Liver (tissue), 9 donors: ENCODE data around the gene INTS2. TPM values are rescaled to one million over a fixed set of nuclear protein-coding genes. Genes with fewer than 3 reads are reported as not detected.
A peak's percentile ranks its signal among the peaks of the same experiment; 100 is the strongest.

Experiments
- DNase-seq: peaks from one replicate; pipeline ENCODE4 v3.0.0-alpha.2; 2017; ENCODE audit warnings: low spot score
- H3K27ac ChIP-seq, 2 donors: one replicate each; pipeline ENCODE4 v1.7.0; 2013; ENCODE audit warnings: inconsistent platforms in 2 of 2, low read length in 2 of 2, control low read depth in 1 of 2, low read depth in 1 of 2, mild to moderate bottlenecking in 1 of 2
- H3K27me3 ChIP-seq, 4 donors: one replicate each; pipeline versions ENCODE4 v1.6.1 to v1.7.0; 2013; ENCODE audit warnings: low read length in 3 of 4, inconsistent platforms in 1 of 4, mild to moderate bottlenecking in 1 of 4, moderate library complexity in 1 of 4; ENCODE audit not compliant: control insufficient read depth in 4 of 4, insufficient read depth in 4 of 4
- H3K36me3 ChIP-seq, 4 donors: one replicate each; pipeline versions ENCODE4 v1.6.1 to v1.7.0; 2013; ENCODE audit warnings: low read length in 3 of 4, mild to moderate bottlenecking in 3 of 4, low read depth in 1 of 4, moderate library complexity in 1 of 4; ENCODE audit not compliant: control insufficient read depth in 4 of 4, insufficient read depth in 3 of 4
- H3K4me1 ChIP-seq, 4 donors: one replicate each; pipeline versions ENCODE4 v1.6.1 to v1.7.0; 2013; ENCODE audit warnings: low read length in 3 of 4, mild to moderate bottlenecking in 3 of 4, moderate library complexity in 1 of 4; ENCODE audit not compliant: control insufficient read depth in 4 of 4, insufficient read depth in 4 of 4
- H3K4me3 ChIP-seq, 3 donors: one replicate each; pipeline versions ENCODE4 v1.6.1 to v1.7.0; 2013; ENCODE audit warnings: low read length in 3 of 3, control low read depth in 1 of 3, low read depth in 1 of 3, mild to moderate bottlenecking in 1 of 3
- H3K9ac ChIP-seq, 2 donors: one replicate each; pipeline ENCODE4 v1.7.0; 2013; ENCODE audit warnings: low read length in 2 of 2, mild to moderate bottlenecking in 2 of 2, moderate library complexity in 2 of 2, control low read depth in 1 of 2, low read depth in 1 of 2
- H3K9me3 ChIP-seq, 4 donors: one replicate each; pipeline versions ENCODE4 v1.6.1 to v1.7.0; 2013; ENCODE audit warnings: low read length in 3 of 4; ENCODE audit not compliant: control insufficient read depth in 4 of 4
- EGR1 ChIP-seq, 2 donors: IDR thresholded peaks; 2 replicates each; pipeline ENCODE4 v1.6.1; 2016 to 2018; ENCODE audit warnings: antibody characterized with exemption in 2 of 2, low read depth in 2 of 2
- FOXA1 ChIP-seq: IDR thresholded peaks from 2 replicates; pipeline ENCODE4 v1.6.1; 2016; ENCODE audit warnings: antibody characterized with exemption
- FOXA2 ChIP-seq: IDR thresholded peaks from 2 replicates; pipeline ENCODE4 v1.6.1; 2016; ENCODE audit warnings: antibody characterized with exemption
- GABPA ChIP-seq, 2 donors: IDR thresholded peaks in 1 of 2; conservative IDR thresholded peaks in 1 of 2; 2 replicates each; pipeline ENCODE4 v1.6.1; 2016; ENCODE audit warnings: antibody characterized with exemption in 2 of 2, mild to moderate bottlenecking in 1 of 2, moderate library complexity in 1 of 2
- HNF4A ChIP-seq, 2 donors: conservative IDR thresholded peaks; 2 replicates each; pipeline ENCODE4 v1.6.1; 2016; ENCODE audit warnings: antibody characterized with exemption in 2 of 2, mild to moderate bottlenecking in 2 of 2
- HNF4G ChIP-seq: IDR thresholded peaks from 2 replicates; pipeline ENCODE4 v1.6.1; 2016; ENCODE audit warnings: antibody characterized with exemption
- JUND ChIP-seq, 2 donors: IDR thresholded peaks; 2 replicates each; pipeline ENCODE4 v1.6.1; 2016; ENCODE audit warnings: antibody characterized with exemption in 2 of 2
- NR2F2 ChIP-seq: IDR thresholded peaks from 2 replicates; pipeline ENCODE4 v1.6.1; 2016; ENCODE audit warnings: antibody characterized with exemption
- RAD21 ChIP-seq, 2 donors: IDR thresholded peaks; 2 replicates each; pipeline ENCODE4 v1.6.1; 2016; ENCODE audit warnings: antibody characterized with exemption in 2 of 2, mild to moderate bottlenecking in 2 of 2
- RXRA ChIP-seq, 2 donors: IDR thresholded peaks; 2 replicates each; pipeline ENCODE4 v1.6.1; 2017 to 2018; ENCODE audit warnings: antibody characterized with exemption in 2 of 2, mild to moderate bottlenecking in 1 of 2
- SP1 ChIP-seq: IDR thresholded peaks from 2 replicates; pipeline ENCODE4 v1.6.1; 2018; ENCODE audit warnings: antibody characterized with exemption, mild to moderate bottlenecking
- TAF1 ChIP-seq: conservative IDR thresholded peaks from 2 replicates; pipeline ENCODE4 v1.6.1; 2016; ENCODE audit warnings: antibody characterized with exemption, mild to moderate bottlenecking
- YY1 ChIP-seq: IDR thresholded peaks from 2 replicates; pipeline ENCODE4 v1.6.1; 2016; ENCODE audit warnings: antibody characterized with exemption, mild to moderate bottlenecking
- WGBS: extraction: QIAGEN DNeasy Blood & Tissue Kit; methylation state at CpG from one replicate; pipeline ENCODE4 v1.1.7; 2013; 5-methylcytosine and 5-hydroxymethylcytosine counted together
- polyA plus RNA-seq, 2 donors: library from polyadenylated mRNA; stranded (reverse) in 1 of 2; unstranded in 1 of 2; fragments of 200-250 nt in 1 of 2; fragments of >200 nt in 1 of 2; fragmentation: Nextera tagmentation in 1 of 2; extraction: Ambion mirVana in 1 of 2; gene quantifications; one replicate each; pipeline versions ENCODE4 v1.2.1 to v1.2.3, GENCODE V29; 2013 to 2015
- total RNA-seq, 2 donors: library from RNA; depleted of rRNA; stranded (reverse); fragments of >200 nt; gene quantifications; one replicate each; pipeline ENCODE4 v1.2.3, GENCODE V29; 2014
- TF ChIP-seq, protein P1 (sequence below): IDR thresholded peaks from 2 replicates; pipeline ENCODE4 v1.6.1; 2016; ENCODE audit warnings: antibody characterized with exemption
- TF ChIP-seq, protein P2 (sequence below): IDR thresholded peaks from 2 replicates; pipeline ENCODE4 v1.6.1; 2016; ENCODE audit warnings: antibody characterized with exemption
- TF ChIP-seq, protein P3 (sequence below): IDR thresholded peaks from 2 replicates; pipeline ENCODE4 v1.6.1; 2016; ENCODE audit warnings: antibody characterized with exemption
- TF ChIP-seq, protein P4 (sequence below): IDR thresholded peaks from 2 replicates; pipeline ENCODE4 v1.6.1; 2016; ENCODE audit warnings: antibody characterized with exemption, mild to moderate bottlenecking
- TF ChIP-seq, protein P5 (sequence below): fragments of 150-350 bp; IDR thresholded peaks from 2 replicates; pipeline ENCODE4 v1.5.1; 2017; ENCODE audit warnings: improper control_type of control experiment, low read depth, low read length; ENCODE audit not compliant: missing input control
- donor health status: healthy.
- donor health status: healthy.
- donor health status: healthy.
- donor health status: healthy.
- donor health status: healthy.

The INTS2 gene
- total and polyA plus RNA-seq, 4 donors = 1.1 to 9.9 (median 5.7) TPM

DNA sequence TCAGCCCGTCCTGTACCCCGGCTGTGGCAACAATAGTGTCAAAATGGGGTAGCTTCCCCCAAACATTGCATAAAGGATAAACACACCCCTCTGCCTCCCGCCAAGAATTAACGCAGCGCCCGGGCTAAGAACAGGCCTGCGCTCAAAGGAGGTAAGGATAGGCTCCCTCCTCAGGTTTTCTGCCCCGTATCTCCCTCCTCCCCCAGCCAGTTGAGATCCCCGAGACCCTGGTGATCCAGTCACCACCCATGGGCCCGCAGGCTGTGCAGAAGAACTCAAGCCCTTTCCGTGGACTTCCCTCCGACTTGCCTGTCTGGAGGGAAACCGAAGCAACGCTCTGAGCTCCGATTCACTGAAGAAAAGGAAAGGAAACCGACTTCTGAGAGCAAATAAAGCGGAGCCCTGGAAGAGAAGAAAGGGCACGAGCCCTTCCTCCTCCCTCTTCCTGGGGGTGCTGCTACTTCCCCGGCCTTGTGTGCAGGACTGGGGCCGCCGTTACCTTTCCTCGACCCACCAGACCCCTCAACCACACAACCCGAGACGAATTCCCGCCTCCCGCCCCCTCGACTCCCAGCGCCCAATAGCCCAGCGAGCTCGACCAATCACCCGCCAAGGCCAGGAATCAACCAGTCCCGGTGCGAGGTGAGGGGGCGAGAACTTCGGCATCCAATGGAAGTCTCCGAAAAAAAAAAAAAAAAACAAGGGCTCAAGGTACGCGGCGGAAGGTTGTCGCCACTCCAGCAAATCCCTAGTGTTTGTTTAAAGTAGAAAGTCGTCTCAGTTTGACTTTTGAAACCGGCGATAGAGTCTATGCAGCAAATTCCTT is 64.6 kb downstream of the INTS2 start, which contains the start of gene BRIP1:
TSS of gene BRIP1 (minus strand) at position 554 of the 826 bp plus-strand sequence. CDS start 1,989 bp downstream, outside the sequence.
- WGBS = under 1% methylated on average over 43 of the region's 43 CpGs
- TF ChIP-seq, protein P1, sequence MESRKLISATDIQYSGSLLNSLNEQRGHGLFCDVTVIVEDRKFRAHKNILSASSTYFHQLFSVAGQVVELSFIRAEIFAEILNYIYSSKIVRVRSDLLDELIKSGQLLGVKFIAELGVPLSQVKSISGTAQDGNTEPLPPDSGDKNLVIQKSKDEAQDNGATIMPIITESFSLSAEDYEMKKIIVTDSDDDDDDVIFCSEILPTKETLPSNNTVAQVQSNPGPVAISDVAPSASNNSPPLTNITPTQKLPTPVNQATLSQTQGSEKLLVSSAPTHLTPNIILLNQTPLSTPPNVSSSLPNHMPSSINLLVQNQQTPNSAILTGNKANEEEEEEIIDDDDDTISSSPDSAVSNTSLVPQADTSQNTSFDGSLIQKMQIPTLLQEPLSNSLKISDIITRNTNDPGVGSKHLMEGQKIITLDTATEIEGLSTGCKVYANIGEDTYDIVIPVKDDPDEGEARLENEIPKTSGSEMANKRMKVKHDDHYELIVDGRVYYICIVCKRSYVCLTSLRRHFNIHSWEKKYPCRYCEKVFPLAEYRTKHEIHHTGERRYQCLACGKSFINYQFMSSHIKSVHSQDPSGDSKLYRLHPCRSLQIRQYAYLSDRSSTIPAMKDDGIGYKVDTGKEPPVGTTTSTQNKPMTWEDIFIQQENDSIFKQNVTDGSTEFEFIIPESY = peak; percentile 60
- TF ChIP-seq TAF1 (peak; percentile 90), SP1 (peak; percentile 95), EGR1 (IDR thresholded peaks at IDR 0.05; ENCODE audit: low read depth in 2 of 2) (peak; percentile 80 to 84), FOXA1 (no peak), YY1 (peak; percentile 64), NR2F2 (peak; percentile 50), HNF4G (peak; percentile 84), RAD21 (IDR thresholded peaks at IDR 0.05) (no peak), JUND (IDR thresholded peaks at IDR 0.05) (peak; percentile 32 to 56), HNF4A (conservative IDR thresholded peaks at IDR 0.05) (peak; percentile 85 to 91), RXRA (IDR thresholded peaks at IDR 0.05) (peak; percentile 33 to 61), GABPA (IDR thresholded peaks at IDR 0.05 in 1 of 2, conservative IDR thresholded peaks at IDR 0.05 in 1 of 2) (peak in 1 of 2 donors; percentile 59), FOXA2 (no peak)
- TF ChIP-seq, protein P2, sequence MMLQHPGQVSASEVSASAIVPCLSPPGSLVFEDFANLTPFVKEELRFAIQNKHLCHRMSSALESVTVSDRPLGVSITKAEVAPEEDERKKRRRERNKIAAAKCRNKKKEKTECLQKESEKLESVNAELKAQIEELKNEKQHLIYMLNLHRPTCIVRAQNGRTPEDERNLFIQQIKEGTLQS = no peak
- TF ChIP-seq, protein P3, sequence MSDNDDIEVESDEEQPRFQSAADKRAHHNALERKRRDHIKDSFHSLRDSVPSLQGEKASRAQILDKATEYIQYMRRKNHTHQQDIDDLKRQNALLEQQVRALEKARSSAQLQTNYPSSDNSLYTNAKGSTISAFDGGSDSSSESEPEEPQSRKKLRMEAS = peak; percentile 35
- TF ChIP-seq, protein P4, sequence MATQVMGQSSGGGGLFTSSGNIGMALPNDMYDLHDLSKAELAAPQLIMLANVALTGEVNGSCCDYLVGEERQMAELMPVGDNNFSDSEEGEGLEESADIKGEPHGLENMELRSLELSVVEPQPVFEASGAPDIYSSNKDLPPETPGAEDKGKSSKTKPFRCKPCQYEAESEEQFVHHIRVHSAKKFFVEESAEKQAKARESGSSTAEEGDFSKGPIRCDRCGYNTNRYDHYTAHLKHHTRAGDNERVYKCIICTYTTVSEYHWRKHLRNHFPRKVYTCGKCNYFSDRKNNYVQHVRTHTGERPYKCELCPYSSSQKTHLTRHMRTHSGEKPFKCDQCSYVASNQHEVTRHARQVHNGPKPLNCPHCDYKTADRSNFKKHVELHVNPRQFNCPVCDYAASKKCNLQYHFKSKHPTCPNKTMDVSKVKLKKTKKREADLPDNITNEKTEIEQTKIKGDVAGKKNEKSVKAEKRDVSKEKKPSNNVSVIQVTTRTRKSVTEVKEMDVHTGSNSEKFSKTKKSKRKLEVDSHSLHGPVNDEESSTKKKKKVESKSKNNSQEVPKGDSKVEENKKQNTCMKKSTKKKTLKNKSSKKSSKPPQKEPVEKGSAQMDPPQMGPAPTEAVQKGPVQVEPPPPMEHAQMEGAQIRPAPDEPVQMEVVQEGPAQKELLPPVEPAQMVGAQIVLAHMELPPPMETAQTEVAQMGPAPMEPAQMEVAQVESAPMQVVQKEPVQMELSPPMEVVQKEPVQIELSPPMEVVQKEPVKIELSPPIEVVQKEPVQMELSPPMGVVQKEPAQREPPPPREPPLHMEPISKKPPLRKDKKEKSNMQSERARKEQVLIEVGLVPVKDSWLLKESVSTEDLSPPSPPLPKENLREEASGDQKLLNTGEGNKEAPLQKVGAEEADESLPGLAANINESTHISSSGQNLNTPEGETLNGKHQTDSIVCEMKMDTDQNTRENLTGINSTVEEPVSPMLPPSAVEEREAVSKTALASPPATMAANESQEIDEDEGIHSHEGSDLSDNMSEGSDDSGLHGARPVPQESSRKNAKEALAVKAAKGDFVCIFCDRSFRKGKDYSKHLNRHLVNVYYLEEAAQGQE = peak; percentile 82
- TF ChIP-seq, protein P5, sequence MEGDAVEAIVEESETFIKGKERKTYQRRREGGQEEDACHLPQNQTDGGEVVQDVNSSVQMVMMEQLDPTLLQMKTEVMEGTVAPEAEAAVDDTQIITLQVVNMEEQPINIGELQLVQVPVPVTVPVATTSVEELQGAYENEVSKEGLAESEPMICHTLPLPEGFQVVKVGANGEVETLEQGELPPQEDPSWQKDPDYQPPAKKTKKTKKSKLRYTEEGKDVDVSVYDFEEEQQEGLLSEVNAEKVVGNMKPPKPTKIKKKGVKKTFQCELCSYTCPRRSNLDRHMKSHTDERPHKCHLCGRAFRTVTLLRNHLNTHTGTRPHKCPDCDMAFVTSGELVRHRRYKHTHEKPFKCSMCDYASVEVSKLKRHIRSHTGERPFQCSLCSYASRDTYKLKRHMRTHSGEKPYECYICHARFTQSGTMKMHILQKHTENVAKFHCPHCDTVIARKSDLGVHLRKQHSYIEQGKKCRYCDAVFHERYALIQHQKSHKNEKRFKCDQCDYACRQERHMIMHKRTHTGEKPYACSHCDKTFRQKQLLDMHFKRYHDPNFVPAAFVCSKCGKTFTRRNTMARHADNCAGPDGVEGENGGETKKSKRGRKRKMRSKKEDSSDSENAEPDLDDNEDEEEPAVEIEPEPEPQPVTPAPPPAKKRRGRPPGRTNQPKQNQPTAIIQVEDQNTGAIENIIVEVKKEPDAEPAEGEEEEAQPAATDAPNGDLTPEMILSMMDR = no peak
- peaks cover 0 to 6% (median 3%) of the 10 kb centered on the region in 4 donors for H3K36me3 ChIP-seq
- peaks cover 0 to 19% (median 10%) of the 10 kb centered on the region in 4 donors for H3K4me1 ChIP-seq
- H3K27ac ChIP-seq = peak within 1 kb of the TSS; percentile 69 to 85
- peak; percentile 89 for DNase-seq
- no peaks in the 10 kb centered on the region for H3K27me3 ChIP-seq
- peak within 1 kb of the TSS; percentile 84 to 99 (median 98) for H3K4me3 ChIP-seq
- H3K9me3 ChIP-seq = no peaks in the 10 kb centered on the region
- H3K9ac ChIP-seq = peak within 1 kb of the TSS; percentile 85 to 90
